A549 treated with RU486 at 1 μM for 4 hours (cell line): ENCODE results near the gene KIFC1. TPM values are rescaled to one million over a fixed set of nuclear protein-coding genes. Genes with fewer than 3 reads are reported as not detected.

Experiments used
- total RNA-seq: library from RNA; stranded (reverse); fragments of 200-300 nt; extraction: Qiagen RNA extraction; gene quantifications from 5 replicates; pipeline ENCODE4 v1.2.3, GENCODE V29; 2022; ENCODE audit warnings: low read depth

Gene KIFC1
- total RNA-seq: 38.6 to 46.1 TPM (median 44.5 TPM) in 5 replicates

GRCh38 chr6:33391278-33391921, at the start of gene KIFC1:
TSS of gene KIFC1 (plus strand) at chr6:33391823. CDS start at chr6:33391986, 163 bp downstream.

DNA sequence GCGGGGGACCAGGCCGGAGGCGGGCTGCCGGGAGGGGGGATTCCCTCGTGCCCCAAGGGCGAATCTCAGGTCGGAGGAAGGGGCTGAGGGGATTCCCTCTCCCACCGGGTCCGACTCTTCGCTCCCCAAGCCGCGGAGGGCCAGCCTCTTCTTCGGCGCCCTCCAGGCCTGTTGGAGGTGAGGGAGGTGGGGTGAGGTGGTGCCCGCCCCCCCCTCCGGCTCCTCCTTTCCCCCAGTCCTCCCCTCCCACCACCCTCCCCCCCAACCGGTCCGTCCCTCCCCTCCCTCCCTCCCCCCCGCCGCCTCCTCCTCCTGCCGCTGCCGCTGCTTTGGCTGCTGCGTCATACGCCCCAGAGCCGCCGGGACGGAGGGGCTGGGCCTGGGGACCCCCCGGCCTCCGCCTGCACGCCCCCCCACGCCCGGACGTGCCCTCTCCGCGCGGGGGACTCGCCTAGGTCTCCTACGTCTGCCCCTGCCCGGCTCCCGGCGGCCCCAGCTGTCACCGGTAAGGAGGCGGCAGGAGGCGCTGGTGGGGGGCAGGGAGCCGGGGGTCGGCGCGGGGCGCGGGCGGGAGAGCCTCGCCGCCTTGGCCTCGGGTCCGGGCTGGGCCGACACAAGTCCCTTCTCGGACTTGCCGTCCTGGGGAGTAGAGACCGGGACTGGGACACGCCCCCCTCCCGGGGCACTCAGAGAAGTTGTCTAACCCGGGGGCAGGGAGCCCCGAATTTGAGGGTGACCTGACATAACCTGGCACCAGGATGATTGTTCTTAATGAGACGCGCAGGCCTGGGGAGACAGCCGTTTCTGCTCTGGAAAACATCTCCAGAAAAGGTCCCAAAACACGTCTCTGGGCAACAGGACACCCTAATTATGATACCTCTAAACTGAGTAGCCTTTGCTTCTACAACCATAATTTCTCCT, 19.3 kb downstream of the KIFC1 start, which contains the start of gene PHF1:
PHF1 (plus strand) TSS at position 304 of the 921 bp plus-strand sequence. CDS start 1,250 bp downstream, outside the sequence.

DNA sequence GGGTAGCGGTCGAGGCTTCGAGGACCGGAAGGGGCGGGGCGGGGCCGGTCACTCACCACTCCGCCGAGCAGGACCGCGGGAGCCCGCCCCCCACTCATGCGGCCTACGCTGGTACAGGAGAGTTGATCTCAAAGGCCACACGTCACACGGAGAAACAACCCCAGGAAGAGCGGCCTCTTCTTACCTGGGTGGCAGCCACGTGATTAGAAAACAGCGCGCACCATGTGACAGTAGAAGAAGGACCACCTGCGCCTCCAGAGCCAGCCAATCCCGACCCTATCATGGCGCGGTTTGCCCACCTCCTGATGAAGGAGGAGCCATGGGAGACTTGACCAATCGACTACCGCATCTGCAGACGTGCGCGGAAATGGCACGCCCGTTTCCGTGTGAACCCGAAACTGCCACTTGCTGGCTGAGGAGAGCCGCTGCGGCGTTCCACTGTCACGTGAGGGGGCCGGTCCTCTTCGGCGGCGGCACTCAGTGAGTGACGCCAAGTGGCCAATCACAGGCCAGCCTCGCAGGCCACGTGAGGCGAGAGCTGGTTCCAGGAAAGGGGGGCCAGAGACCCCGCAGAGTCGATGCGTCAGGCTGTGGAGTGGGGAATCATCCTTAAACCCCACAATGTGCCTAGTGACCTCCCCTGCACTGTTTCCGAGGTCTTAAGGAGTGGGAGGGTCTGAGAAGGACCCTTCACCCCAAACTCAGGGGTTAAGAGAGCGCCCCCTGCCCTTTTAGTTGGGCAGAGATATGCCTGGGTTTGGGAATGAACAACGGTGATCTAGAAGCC, 26.5 kb downstream of the KIFC1 start, which contains the start of gene CUTA:
CUTA (minus strand) TSS at position 205 of the 787 bp plus-strand sequence; CDS start at position 98, 107 bp downstream.

DNA sequence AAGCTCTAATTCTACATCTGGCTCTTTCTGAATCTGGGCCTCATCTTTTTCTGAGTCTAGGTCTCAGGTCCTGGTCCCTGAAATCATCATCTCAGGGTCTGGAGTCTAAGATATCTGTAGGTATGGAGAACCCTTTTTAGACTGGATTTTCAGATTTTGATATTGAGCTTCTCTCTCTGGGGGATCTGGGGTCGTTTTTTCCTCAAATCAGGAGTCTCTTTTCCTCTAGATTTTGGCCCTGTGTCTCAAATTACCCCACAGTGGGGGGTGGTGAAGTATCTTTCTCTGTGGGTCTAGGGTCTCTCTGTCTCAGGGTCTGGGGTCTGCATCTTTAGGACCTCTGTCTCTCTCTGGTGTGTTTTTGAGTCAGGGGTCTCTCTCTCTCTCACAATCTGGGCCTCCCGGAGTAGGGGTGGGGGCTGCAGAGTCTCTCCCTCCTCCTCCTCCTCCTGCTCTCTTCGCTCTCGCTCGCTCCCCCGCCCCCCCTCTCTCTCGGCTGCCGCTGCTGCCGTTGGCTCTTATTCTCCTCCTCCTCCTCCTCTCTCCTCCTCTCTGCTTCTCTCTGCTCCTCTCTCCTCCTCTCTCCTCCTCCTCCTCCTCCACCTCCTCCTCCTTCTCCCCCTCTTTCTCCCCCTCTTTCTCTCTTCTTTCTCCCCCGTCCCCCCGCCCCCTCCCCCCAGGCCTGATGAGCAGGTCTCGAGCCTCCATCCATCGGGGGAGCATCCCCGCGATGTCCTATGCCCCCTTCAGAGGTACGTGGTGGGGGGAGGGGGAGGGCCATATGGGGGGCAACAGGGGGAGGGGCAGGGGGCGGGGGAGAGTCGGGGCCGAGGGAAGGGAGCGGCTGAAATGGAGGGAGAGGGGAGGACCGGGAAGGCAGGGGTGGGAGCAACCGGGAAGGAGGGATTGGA, 28.2 kb downstream of the KIFC1 start, which contains the start of gene SYNGAP1:
SYNGAP1 (plus strand) TSS at position 486 of the 911 bp plus-strand sequence; CDS start at position 686, 200 bp downstream.

GRCh38 chr6:33454009-33454946, 62.7 kb downstream of the KIFC1 start, which contains the start of gene ZBTB9:
TSS of gene ZBTB9 (plus strand) at chr6:33454576. CDS start at chr6:33455101, 525 bp downstream.

Other genes with a start within 250 kb of the KIFC1 start
- 0.37 to 1.3 TPM (median 0.90 TPM) in 5 replicates for gene COL11A2, start 199.4 kb upstream of the KIFC1 start, total RNA-seq
- gene RXRB, start 191.2 kb upstream of the KIFC1 start, total RNA-seq: 15.5 to 21.7 TPM (median 20.6 TPM) in 5 replicates
- 111 to 121 TPM (median 118 TPM) in 5 replicates for gene SLC39A7, start 191.0 kb upstream of the KIFC1 start, total RNA-seq
- 11.0 to 16.7 TPM (median 15.5 TPM) in 5 replicates for gene HSD17B8, start 187.2 kb upstream of the KIFC1 start, total RNA-seq
- gene RING1, start 183.3 kb upstream of the KIFC1 start, total RNA-seq: 19.8 to 28.2 TPM (median 25.6 TPM) in 5 replicates
- 15.8 to 18.0 TPM (median 16.9 TPM) in 5 replicates for gene VPS52, start 119.9 kb upstream of the KIFC1 start, total RNA-seq
- gene RPS18, start 119.7 kb upstream of the KIFC1 start, total RNA-seq: 2,467 to 2,823 TPM (median 2,760 TPM) in 5 replicates
- 0.30 to 0.75 TPM (median 0.53 TPM) in 5 replicates for gene B3GALT4, start 114.7 kb upstream of the KIFC1 start, total RNA-seq
- 53.2 to 66.0 TPM (median 58.6 TPM) in 5 replicates for gene WDR46, start 102.6 kb upstream of the KIFC1 start, total RNA-seq
- 102 to 132 TPM (median 118 TPM) in 5 replicates for gene PFDN6, start 102.2 kb upstream of the KIFC1 start, total RNA-seq
- 11.0 to 13.8 TPM (median 13.4 TPM) in 5 replicates for gene RGL2, start 92.9 kb upstream of the KIFC1 start, total RNA-seq
- 35.9 to 44.9 TPM (median 39.4 TPM) in 5 replicates for gene TAPBP, start 77.7 kb upstream of the KIFC1 start, total RNA-seq
- 2.8 to 4.1 TPM (median 3.2 TPM) in 5 replicates for gene ZBTB22, start 74.1 kb upstream of the KIFC1 start, total RNA-seq
- gene DAXX, start 68.9 kb upstream of the KIFC1 start, total RNA-seq: 39.9 to 42.5 TPM (median 41.0 TPM) in 5 replicates
- 12.7 to 17.4 TPM (median 16.2 TPM) in 5 replicates for gene PHF1, start 19.2 kb downstream of the KIFC1 start, total RNA-seq
- 161 to 229 TPM (median 209 TPM) in 5 replicates for gene CUTA, start 26.3 kb downstream of the KIFC1 start, total RNA-seq
- gene SYNGAP1, start 28.2 kb downstream of the KIFC1 start, total RNA-seq: 3.5 to 7.9 TPM (median 4.8 TPM) in 5 replicates
- gene ZBTB9, start 62.8 kb downstream of the KIFC1 start, total RNA-seq: 10.3 to 12.6 TPM (median 12.2 TPM) in 5 replicates
- 31.0 to 41.1 TPM (median 37.1 TPM) in 5 replicates for gene BAK1, start 188.5 kb downstream of the KIFC1 start, total RNA-seq
- 30.2 to 44.3 TPM (median 36.9 TPM) in 5 replicates for gene ITPR3, start 229.5 kb downstream of the KIFC1 start, total RNA-seq